GM12864 (cell line): Measurements from ENCODE around the gene GPANK1.
A peak's percentile ranks its signal among the peaks of the same experiment; 100 is the strongest.
"Not testable (repeated sequence)": the region's sequence is repeated elsewhere in the genome, so short reads cannot be mapped to it uniquely, and the experiment has no call there.

ENCODE experiments used
- DNase-seq: peaks from one replicate; pipeline ENCODE4 v3.0.0-alpha.2; 2011; ENCODE audit warnings: low read depth
- H3K4me3 ChIP-seq: 2 replicates; pipeline ENCODE4 v1.5.1; 2011; ENCODE audit warnings: mild to moderate bottlenecking, low read depth, low read length, control low read depth
- TF ChIP-seq, protein P1 (sequence below): IDR thresholded peaks from 2 replicates; pipeline ENCODE4 v1.5.1; 2011; ENCODE audit warnings: low read depth, mild to moderate bottlenecking, moderate library complexity, low read length, control low read depth, inconsistent platforms; ENCODE audit errors: missing control alignments

Gene GPANK1

DNA sequence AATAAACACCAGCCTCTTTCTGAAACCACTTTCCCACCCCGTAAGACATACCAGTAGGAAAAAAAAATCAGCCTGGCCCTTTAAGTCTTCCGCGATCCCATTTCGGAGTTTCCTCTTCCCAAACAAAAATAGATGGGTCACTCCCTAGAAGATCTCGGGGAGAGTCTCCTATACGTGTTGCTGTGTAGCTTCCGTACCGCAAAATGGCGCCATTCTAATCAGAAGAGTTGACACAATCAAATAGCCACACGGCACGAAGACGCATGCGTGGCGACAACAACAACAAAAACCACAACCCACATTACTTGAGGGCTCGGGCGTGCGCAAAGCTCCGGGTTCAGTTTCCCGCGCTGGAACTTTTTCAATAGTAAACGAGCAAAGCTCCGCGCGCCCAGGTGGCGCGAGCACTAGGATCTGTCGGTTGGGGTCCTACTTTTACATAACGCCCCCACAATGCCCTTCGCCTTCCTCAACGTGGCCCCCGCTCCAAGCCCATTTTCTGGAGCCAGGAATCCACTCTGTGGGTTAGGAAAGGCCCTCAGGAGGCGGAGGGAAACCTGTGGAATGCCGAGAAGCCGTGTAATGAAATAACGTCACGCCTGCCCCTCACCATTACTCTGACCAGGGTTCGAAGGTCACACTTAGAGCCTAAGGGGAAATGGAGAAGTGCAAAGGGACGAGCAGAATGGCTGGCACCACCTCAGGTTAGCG, at the start of gene GPANK1:
GPANK1 (minus strand) TSS at position 208 of the 711 bp plus-strand sequence. CDS start 519 bp downstream, outside the sequence.
- TF ChIP-seq, protein P1, sequence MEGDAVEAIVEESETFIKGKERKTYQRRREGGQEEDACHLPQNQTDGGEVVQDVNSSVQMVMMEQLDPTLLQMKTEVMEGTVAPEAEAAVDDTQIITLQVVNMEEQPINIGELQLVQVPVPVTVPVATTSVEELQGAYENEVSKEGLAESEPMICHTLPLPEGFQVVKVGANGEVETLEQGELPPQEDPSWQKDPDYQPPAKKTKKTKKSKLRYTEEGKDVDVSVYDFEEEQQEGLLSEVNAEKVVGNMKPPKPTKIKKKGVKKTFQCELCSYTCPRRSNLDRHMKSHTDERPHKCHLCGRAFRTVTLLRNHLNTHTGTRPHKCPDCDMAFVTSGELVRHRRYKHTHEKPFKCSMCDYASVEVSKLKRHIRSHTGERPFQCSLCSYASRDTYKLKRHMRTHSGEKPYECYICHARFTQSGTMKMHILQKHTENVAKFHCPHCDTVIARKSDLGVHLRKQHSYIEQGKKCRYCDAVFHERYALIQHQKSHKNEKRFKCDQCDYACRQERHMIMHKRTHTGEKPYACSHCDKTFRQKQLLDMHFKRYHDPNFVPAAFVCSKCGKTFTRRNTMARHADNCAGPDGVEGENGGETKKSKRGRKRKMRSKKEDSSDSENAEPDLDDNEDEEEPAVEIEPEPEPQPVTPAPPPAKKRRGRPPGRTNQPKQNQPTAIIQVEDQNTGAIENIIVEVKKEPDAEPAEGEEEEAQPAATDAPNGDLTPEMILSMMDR: no peak
- peak; percentile 92 for DNase-seq
- peak within 1 kb of the TSS; percentile 90 for H3K4me3 ChIP-seq

DNA sequence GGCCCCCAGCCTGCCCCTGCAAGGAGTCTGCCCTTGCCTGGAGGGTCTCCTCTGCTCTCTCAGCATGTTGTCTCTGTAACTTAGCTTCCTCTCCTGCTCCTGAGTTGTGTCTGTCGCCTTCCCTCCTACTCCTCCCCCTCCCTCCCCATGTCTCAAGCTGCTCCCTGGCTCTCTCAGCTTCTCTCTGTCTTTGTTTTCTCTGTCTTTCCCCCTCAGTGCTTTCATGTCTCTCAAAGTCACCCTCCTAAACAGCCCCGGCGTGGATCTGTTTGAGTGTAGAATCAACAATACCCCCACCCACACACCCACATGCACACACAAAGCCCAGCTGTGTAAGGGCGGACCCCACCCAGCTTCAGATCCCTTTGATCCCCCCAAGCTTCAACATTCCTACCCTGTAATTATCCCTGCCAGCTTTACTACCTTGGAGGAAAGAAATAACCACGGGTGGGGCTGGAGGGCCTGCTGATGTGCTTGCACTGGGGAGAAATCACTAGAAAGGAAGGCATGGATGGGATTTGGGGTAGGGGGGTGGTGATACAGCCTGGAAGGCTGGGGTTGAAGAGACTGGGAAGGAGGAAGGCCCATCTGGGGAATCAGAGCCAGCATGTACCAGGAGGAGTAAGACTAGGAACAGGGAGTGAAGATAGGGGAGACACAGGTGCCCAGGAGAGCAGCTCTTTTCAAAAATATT, 49.3 kb upstream of the GPANK1 start:
- H3K4me3 ChIP-seq: no peak overlapping the region
- TF ChIP-seq, protein P1: no peak
- no peak for DNase-seq

DNA sequence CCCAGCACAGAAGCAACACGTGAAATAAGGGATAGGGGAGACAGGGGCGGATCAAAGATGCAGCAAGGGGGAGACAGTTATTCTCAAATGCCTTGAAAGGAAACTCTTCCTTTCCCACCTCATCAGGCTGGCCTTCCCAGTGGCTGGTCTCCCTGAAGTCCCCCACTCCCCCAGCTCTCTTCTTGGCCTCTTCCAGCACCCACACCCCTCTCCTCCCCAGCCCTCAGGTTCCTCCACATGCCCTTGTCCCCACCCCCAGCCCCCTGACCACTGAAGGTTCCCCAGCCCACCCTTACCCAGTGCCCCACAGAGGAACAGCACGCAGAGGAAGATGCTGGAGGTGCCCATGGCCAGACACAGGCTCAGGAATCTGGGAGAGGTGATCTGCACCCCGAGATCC, 48.7 kb upstream of the GPANK1 start:
- no peak for DNase-seq
- H3K4me3 ChIP-seq: no peak overlapping the region
- TF ChIP-seq, protein P1: no peak

DNA sequence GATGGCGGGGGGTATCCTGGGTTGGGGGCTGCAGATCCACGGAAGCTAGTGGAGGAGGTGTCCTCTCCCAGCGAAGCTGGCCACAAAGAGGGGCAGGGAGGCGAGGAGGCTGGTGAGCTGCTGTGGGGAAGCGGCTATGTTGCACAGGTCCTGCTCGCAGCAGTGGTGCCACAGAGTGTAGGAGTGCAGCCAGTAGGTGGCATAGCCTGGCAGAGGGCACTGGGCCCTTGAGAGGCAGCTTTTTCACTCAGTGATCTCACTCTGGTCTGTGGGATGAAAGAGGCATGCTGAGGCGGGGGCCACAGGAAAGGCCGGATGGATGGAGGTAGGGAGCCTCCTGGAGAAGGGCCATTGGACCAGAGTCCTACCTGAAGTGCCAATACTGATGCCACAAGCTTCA, 47.5 kb upstream of the GPANK1 start:
- H3K4me3 ChIP-seq: no peak overlapping the region
- TF ChIP-seq, protein P1: peak; percentile 16
- no peak for DNase-seq

DNA sequence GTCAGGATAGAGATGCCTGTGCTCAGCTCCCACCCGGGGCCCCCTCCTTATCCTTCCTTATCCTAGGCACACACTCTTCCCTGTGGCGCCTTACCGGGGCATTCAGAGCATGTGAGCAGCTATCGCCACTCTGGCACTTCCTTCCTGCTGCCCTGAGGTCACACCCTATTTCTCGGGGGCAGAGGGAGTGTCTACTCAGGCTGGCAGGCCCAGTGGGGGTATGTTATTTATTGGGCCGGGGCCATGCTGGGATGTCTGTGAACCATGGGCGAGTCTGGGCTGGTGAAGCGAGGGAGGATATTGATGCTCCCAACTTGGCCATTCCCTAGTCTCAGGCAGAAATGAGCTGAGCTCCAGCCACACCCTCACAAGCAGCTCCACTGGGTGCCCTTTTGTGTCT, 46.4 kb upstream of the GPANK1 start:
- no peak overlapping the region for H3K4me3 ChIP-seq
- TF ChIP-seq, protein P1: no peak
- no peak for DNase-seq

DNA sequence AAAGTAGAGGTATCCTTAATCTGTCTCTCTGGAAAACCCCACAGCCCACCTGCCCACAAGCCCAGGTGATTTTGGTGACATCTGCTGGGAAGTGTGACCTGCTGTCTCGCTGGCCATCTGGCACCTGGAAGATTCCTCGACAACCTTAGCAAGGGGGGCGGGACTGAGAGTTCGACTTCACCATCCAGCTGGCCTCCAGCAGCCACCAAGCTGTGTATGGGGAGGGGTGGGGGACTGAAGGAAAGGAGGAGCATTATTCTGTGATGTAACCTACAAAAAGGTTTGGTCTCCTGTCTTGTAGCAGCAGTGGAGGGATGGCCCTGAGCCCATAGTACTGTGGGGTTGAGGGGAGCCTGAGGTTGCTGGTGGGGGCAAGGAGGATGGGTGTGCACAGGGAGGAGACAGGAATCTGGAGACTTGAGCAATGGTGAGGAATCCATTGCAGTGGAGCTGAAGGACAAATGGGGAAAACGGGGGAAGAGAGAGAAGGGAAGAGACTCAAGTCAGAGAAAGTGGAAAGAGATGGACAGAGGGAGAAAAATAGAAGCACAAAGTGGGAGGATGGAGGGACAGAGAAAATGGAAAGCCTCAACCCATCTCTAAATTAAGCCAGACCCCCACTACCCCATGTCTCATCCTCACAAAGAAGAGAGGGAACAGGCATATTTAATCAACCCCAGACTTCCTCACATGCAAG, 45.9 kb upstream of the GPANK1 start:
- TF ChIP-seq, protein P1: no peak
- DNase-seq: no peak
- H3K4me3 ChIP-seq: no peak overlapping the region

DNA sequence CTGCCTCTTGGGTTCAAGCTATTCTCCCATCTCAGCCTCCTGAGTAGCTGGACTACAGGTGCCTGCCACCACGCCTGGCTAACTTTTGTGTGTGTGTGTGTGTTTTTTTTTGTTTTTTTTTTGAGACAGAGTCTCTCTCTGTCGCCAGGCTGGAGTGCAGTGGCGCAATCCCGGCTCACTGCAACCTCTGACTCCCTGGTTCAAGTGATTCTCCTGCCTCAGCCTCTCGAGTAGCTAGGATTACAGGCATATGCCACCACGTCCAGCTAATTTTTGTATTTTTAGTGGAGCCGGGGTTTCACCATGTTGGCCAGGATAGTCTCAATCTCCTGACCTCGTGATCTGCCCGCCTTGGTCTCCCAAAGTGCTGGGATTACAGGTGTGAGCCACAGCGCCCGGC, 44.4 kb upstream of the GPANK1 start:
- not testable (repeated sequence) for H3K4me3 ChIP-seq, DNase-seq
